HG03469 (cell line): ENCODE data around the gene ADK.
"Not testable (repeated sequence)": the region's sequence is repeated elsewhere in the genome, so short reads cannot be mapped to it uniquely, and the experiment has no call there.

Experiments used
- ATAC-seq: cut with Tn5 transposase; IDR thresholded peaks from one replicate; pipeline ENCODE4 v1.9.1; 2021; ENCODE audit warnings: mild to moderate bottlenecking, moderate library complexity, moderate number of reproducible peaks; ENCODE audit not compliant: unreplicated experiment

The ADK gene

GRCh38 chr10:74292871-74293427, 141.9 kb downstream of the ADK start:
- no peak for ATAC-seq

- no peak for ATAC-seq
Measured at GRCh38 chr10:74293686-74294371, 142.8 kb downstream of the ADK start.

- ATAC-seq: no peak
Measured at GRCh38 chr10:74297389-74298080, 146.5 kb downstream of the ADK start.

GRCh38 chr10:74300074-74300621, 149.1 kb downstream of the ADK start:
- ATAC-seq: not testable (repeated sequence)

GRCh38 chr10:74300666-74301065, 149.6 kb downstream of the ADK start:
- ATAC-seq: no peak

- ATAC-seq: no peak
Measured at GRCh38 chr10:74305730-74306129, 154.7 kb downstream of the ADK start.

GRCh38 chr10:74306227-74306982, 155.4 kb downstream of the ADK start:
- ATAC-seq: no peak

- ATAC-seq: no peak
Measured at GRCh38 chr10:74307061-74307651, 156.1 kb downstream of the ADK start.

GRCh38 chr10:74310652-74311257, 159.7 kb downstream of the ADK start:
- no peak for ATAC-seq

GRCh38 chr10:74314166-74314565, 163.1 kb downstream of the ADK start:
- no peak for ATAC-seq

- ATAC-seq: no peak
Measured at GRCh38 chr10:74320026-74320425, 169.0 kb downstream of the ADK start.

- ATAC-seq: no peak
Measured at GRCh38 chr10:74320717-74321116, 169.7 kb downstream of the ADK start.

- no peak for ATAC-seq
Measured at GRCh38 chr10:74322141-74322540, 171.1 kb downstream of the ADK start.

GRCh38 chr10:74322565-74322964, 171.5 kb downstream of the ADK start:
- ATAC-seq: no peak

GRCh38 chr10:74328388-74328787, 177.4 kb downstream of the ADK start:
- no peak for ATAC-seq

GRCh38 chr10:74329873-74330272, 178.9 kb downstream of the ADK start:
- no peak for ATAC-seq

- no peak for ATAC-seq
Measured at GRCh38 chr10:74330646-74331045, 179.6 kb downstream of the ADK start.

GRCh38 chr10:74332398-74332797, 181.4 kb downstream of the ADK start:
- ATAC-seq: no peak

- no peak for ATAC-seq
Measured at GRCh38 chr10:74333174-74333573, 182.2 kb downstream of the ADK start.

- no peak for ATAC-seq
Measured at GRCh38 chr10:74334221-74334620, 183.2 kb downstream of the ADK start.
